Measurements from ENCODE around the gene C4B. TPM values are rescaled to one million over a fixed set of nuclear protein-coding genes. Genes with fewer than 3 reads are reported as not detected.
"Not testable (repeated sequence)": the region's sequence is repeated elsewhere in the genome, so short reads cannot be mapped to it uniquely, and the experiment has no call there.

Gene C4B
- total and polyA plus RNA-seq, 3 donors from 2014 or later: 21.3 to 125 (median 96.7) TPM

- 86 to 94% methylated on average over 6 to 7 of the region's 10 CpGs for WGBS, 2 donors
- DNase-seq; intact Hi-C loops (cut with DNase I; ENCODE audit: low total_unique reads): not testable (repeated sequence)
These were observed 14.0 kb downstream of the C4B start for GRCh38 chr6:32028631-32029030.

GRCh38 chr6:32029553-32029952 is 15.0 kb downstream of the C4B start:
- H3K27me3 ChIP-seq; H3K27ac ChIP-seq; intact Hi-C loops (cut with DNase I; ENCODE audit: low total_unique reads); DNase-seq; H3K36me3 ChIP-seq (ENCODE audit: low read depth, missing control alignments); H3K4me1 ChIP-seq; H3K4me3 ChIP-seq; H3K9me3 ChIP-seq: not testable (repeated sequence)
- 99% methylated on average over 8 of the region's 14 CpGs; no CpG with 5 or more reads in 1 of the 2 donors for WGBS, 2 donors

More at GRCh38 chr6:32028631-32029030, 14.0 kb downstream of the C4B start:
- not testable (repeated sequence) for H3K4me1 ChIP-seq; H3K27me3 ChIP-seq; H3K4me3 ChIP-seq; H3K27ac ChIP-seq; H3K9me3 ChIP-seq; H3K36me3 ChIP-seq (ENCODE audit: low read depth, missing control alignments)

GRCh38 chr6:32035283-32036013 is 20.9 kb downstream of the C4B start:
- intact Hi-C loops (cut with DNase I; ENCODE audit: low total_unique reads); DNase-seq; H3K27me3 ChIP-seq; H3K4me1 ChIP-seq; H3K36me3 ChIP-seq (ENCODE audit: low read depth, missing control alignments); H3K4me3 ChIP-seq; H3K27ac ChIP-seq; H3K9me3 ChIP-seq: not testable (repeated sequence)
- no CpG with 5 or more reads among the region's 16 CpGs for WGBS, 2 donors

GRCh38 chr6:32037136-32037535 is 22.5 kb downstream of the C4B start:
- intact Hi-C loops (cut with DNase I; ENCODE audit: low total_unique reads); H3K27ac ChIP-seq: not testable (repeated sequence)

GRCh38 chr6:32037598-32038524 is 23.3 kb downstream of the C4B start, which contains the start of gene CYP21A2:
Gene CYP21A2 (plus strand): TSS chr6:32038415. CDS start chr6:32038423, 8 bp downstream.
- 83 to 87% methylated on average over 8 to 11 of the region's 19 CpGs for WGBS, 2 donors
- H3K4me1 ChIP-seq; H3K36me3 ChIP-seq (ENCODE audit: low read depth, missing control alignments); H3K4me3 ChIP-seq; H3K27me3 ChIP-seq; H3K9me3 ChIP-seq; H3K27ac ChIP-seq; DNase-seq; intact Hi-C loops (cut with DNase I; ENCODE audit: low total_unique reads): not testable (repeated sequence)

More at GRCh38 chr6:32037136-32037535, 22.5 kb downstream of the C4B start:
- H3K27me3 ChIP-seq; H3K4me1 ChIP-seq; H3K4me3 ChIP-seq; H3K36me3 ChIP-seq (ENCODE audit: low read depth, missing control alignments); DNase-seq; H3K9me3 ChIP-seq: not testable (repeated sequence)
- 48 to 87% methylated on average over 4 to 5 of the region's 5 CpGs for WGBS, 2 donors

GRCh38 chr6:32038878-32039277 is 24.3 kb downstream of the C4B start:
- H3K4me1 ChIP-seq; H3K9me3 ChIP-seq; H3K36me3 ChIP-seq (ENCODE audit: low read depth, missing control alignments); H3K27ac ChIP-seq; intact Hi-C loops (cut with DNase I; ENCODE audit: low total_unique reads); DNase-seq; H3K27me3 ChIP-seq; H3K4me3 ChIP-seq: not testable (repeated sequence)
- 76 to 80% methylated on average over 1 to 2 of the region's 5 CpGs for WGBS, 2 donors

GRCh38 chr6:32039321-32040274 is 25.0 kb downstream of the C4B start:
- H3K4me3 ChIP-seq; H3K27me3 ChIP-seq; H3K4me1 ChIP-seq; H3K36me3 ChIP-seq (ENCODE audit: low read depth, missing control alignments); intact Hi-C loops (cut with DNase I; ENCODE audit: low total_unique reads); H3K9me3 ChIP-seq; H3K27ac ChIP-seq; DNase-seq: not testable (repeated sequence)
- WGBS, 2 donors: 85 to 92% methylated on average over 15 to 23 of the region's 24 CpGs

- 92% methylated on average over 12 of the region's 43 CpGs; no CpG with 5 or more reads in 1 of the 2 donors for WGBS, 2 donors
- intact Hi-C loops (cut with DNase I; ENCODE audit: low total_unique reads); DNase-seq: not testable (repeated sequence)
These were observed 25.9 kb downstream of the C4B start for GRCh38 chr6:32040299-32041049.

GRCh38 chr6:32041050-32041321 is 26.4 kb downstream of the C4B start:
- H3K36me3 ChIP-seq (ENCODE audit: low read depth, missing control alignments); H3K4me1 ChIP-seq; H3K27ac ChIP-seq; DNase-seq; intact Hi-C loops (cut with DNase I; ENCODE audit: low total_unique reads); H3K4me3 ChIP-seq; H3K9me3 ChIP-seq; H3K27me3 ChIP-seq: not testable (repeated sequence)
- WGBS, 2 donors: no CpG with 5 or more reads among the region's 13 CpGs

More at GRCh38 chr6:32040299-32041049, 25.9 kb downstream of the C4B start:
- not testable (repeated sequence) for H3K27ac ChIP-seq; H3K9me3 ChIP-seq; H3K4me1 ChIP-seq; H3K36me3 ChIP-seq (ENCODE audit: low read depth, missing control alignments); H3K4me3 ChIP-seq; H3K27me3 ChIP-seq

GRCh38 chr6:32041385-32041784 is 26.8 kb downstream of the C4B start:
- DNase-seq; H3K9me3 ChIP-seq; intact Hi-C loops (cut with DNase I; ENCODE audit: low total_unique reads); H3K27ac ChIP-seq; H3K4me3 ChIP-seq; H3K36me3 ChIP-seq (ENCODE audit: low read depth, missing control alignments); H3K27me3 ChIP-seq; H3K4me1 ChIP-seq: not testable (repeated sequence)
- WGBS, 2 donors: 68% methylated on average over 5 of the region's 10 CpGs; no CpG with 5 or more reads in 1 of the 2 donors
